Sigmoid colon (tissue), 7 donors: ENCODE results near the gene NRXN3. TPM values are rescaled to one million over a fixed set of nuclear protein-coding genes. Genes with fewer than 3 reads are reported as not detected.

ENCODE experiments used
- DNase-seq: peaks from one replicate; pipeline ENCODE4 v3.0.0-alpha.2; 2019
- H3K27ac ChIP-seq, 4 donors: fragments of 200-600 bp; sonication (generic); one replicate each; pipeline ENCODE4 v1.5.1; 2016 to 2019; ENCODE audit warnings: mild to moderate bottlenecking in 1 of 4
- H3K27me3 ChIP-seq, 3 donors: fragments of 200-600 bp; sonication (generic); one replicate each; pipeline ENCODE4 v1.5.1; 2019; ENCODE audit warnings: mild to moderate bottlenecking in 1 of 3
- H3K36me3 ChIP-seq, 4 donors: fragments of 200-600 bp; sonication (generic); one replicate each; pipeline ENCODE4 v1.5.1; 2016 to 2019
- H3K4me1 ChIP-seq, 4 donors: fragments of 200-600 bp; sonication (generic); one replicate each; pipeline ENCODE4 v1.5.1; 2017 to 2019
- H3K4me3 ChIP-seq, 4 donors: fragments of 200-600 bp; sonication (generic); one replicate each; pipeline ENCODE4 v1.5.1; 2017 to 2019; ENCODE audit warnings: mild to moderate bottlenecking in 2 of 4, moderate library complexity in 1 of 4
- H3K9me3 ChIP-seq, 4 donors: fragments of 200-600 bp in 3 of 4; sonication (generic) in 3 of 4; one replicate each; pipeline versions ENCODE4 v1.5.1 to v1.6.1; 2013 to 2019
- CTCF ChIP-seq, 4 experiments: fragments of 450-650 bp in 3 of 4; fragments of 200-600 bp in 1 of 4; IDR thresholded peaks; one replicate each; pipeline ENCODE4 v1.5.1; 2016 to 2019; ENCODE audit warnings: antibody characterized with exemption in 4 of 4, mild to moderate bottlenecking in 3 of 4, moderate library complexity in 2 of 4
- EP300 ChIP-seq, 4 donors: sonication (generic); formaldehyde crosslinking; IDR thresholded peaks; one replicate each; pipeline ENCODE4 v1.6.1; 2017; ENCODE audit warnings: antibody characterized with exemption in 4 of 4
- POLR2A ChIP-seq, 2 donors: fragments of 450-650 bp; IDR thresholded peaks; one replicate each; pipeline ENCODE4 v1.6.1; 2016; ENCODE audit warnings: antibody characterized with exemption in 2 of 2, mild to moderate bottlenecking in 2 of 2, moderate library complexity in 2 of 2
- POLR2AphosphoS5 ChIP-seq, 4 donors: sonication (generic); formaldehyde crosslinking; IDR thresholded peaks; one replicate each; pipeline ENCODE4 v1.6.1; 2017; ENCODE audit warnings: antibody characterized with exemption in 4 of 4
- WGBS, 2 donors: extraction: QIAGEN DNeasy Blood & Tissue Kit; methylation state at CpG; one replicate each; pipeline ENCODE4 v1.1.7; 2013; 5-methylcytosine and 5-hydroxymethylcytosine counted together
- intact Hi-C: fragments of 100-400 bp; cut with DNase I; formaldehyde crosslinking; loops from one replicate; pipeline ENCODE4 v1.15.1; 2023
- polyA plus RNA-seq, 3 donors: library from polyadenylated mRNA; stranded (reverse); fragments of 200-250 nt; gene quantifications; one replicate each; pipeline ENCODE4 v1.2.3, GENCODE V29; 2013
- total RNA-seq, 4 donors: library from RNA; depleted of rRNA; stranded (reverse); fragments of >200 nt; gene quantifications; one replicate each; pipeline ENCODE4 v1.1.0, GENCODE V29; 2016
- donor health status: healthy with polysubstance abuse.
- donor health status: Bipolar disorder and iron deficiency.
- donor health status: healthy.

The NRXN3 gene
- total and polyA plus RNA-seq, 7 donors = 0.23 to 46.3 (median 23.2) TPM

DNA sequence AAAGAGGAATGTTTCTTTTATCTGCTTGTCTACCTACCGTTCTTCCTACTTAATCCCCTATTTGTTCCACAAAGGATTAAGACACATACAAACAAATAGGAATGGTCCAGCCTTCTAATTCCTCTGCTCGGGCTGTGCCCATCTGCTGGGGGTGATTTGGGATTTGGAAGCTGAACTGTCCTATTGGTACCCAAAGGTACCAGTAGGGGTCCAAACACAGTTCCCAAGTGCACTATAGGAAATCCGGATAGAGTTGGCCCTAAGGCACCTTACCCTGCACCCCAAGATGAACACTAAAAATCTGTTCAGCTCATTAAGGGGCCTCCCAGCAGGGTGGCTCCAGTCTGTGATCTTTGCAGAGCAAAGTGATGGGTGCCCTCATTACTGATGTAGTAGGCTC is 566.9 kb downstream of the NRXN3 start:
- H3K9me3 ChIP-seq = no peaks in the 10 kb centered on the region
- WGBS, 2 donors = 58 to 59% methylated on average over 3 of the region's 3 CpGs
- no peak overlapping the region for H3K4me3 ChIP-seq
- no peaks in the 10 kb centered on the region for H3K4me1 ChIP-seq
- H3K36me3 ChIP-seq = no peaks in the 10 kb centered on the region
- no peak for TF ChIP-seq POLR2AphosphoS5 (IDR thresholded peaks at IDR 0.05)
- TF ChIP-seq EP300 (IDR thresholded peaks at IDR 0.05) = no peak
- no peak for TF ChIP-seq POLR2A (IDR thresholded peaks at IDR 0.05)
- no peak for TF ChIP-seq CTCF (IDR thresholded peaks at IDR 0.05)
- H3K27ac ChIP-seq = no peak overlapping the region
- DNase-seq = no peak
- intact Hi-C loops = no loop called here
- H3K27me3 ChIP-seq = no peaks in the 10 kb centered on the region

- Histone ChIP-seq H3K27ac (no peak overlapping the region), H3K27me3 (no peaks in the 10 kb centered on the region), H3K4me3 (no peak overlapping the region), H3K4me1 (no peaks in the 10 kb centered on the region), H3K9me3 (no peaks in the 10 kb centered on the region), H3K36me3 (no peaks in the 10 kb centered on the region)
- intact Hi-C loops = no loop called here
- no peak for TF ChIP-seq POLR2AphosphoS5 (IDR thresholded peaks at IDR 0.05)
- TF ChIP-seq POLR2A (IDR thresholded peaks at IDR 0.05) = no peak
- no peak for TF ChIP-seq CTCF (IDR thresholded peaks at IDR 0.05)
- no peak for DNase-seq
- WGBS, 2 donors = 74 to 78% methylated on average over 6 of the region's 6 CpGs
Observed at GRCh38 chr14:78737601-78738000, 567.4 kb downstream of the NRXN3 start.

GRCh38 chr14:78746086-78746595 is 576.0 kb downstream of the NRXN3 start:
- no peak for DNase-seq
- Histone ChIP-seq H3K36me3 (no peaks in the 10 kb centered on the region), H3K27me3 (no peaks in the 10 kb centered on the region), H3K4me1 (no peaks in the 10 kb centered on the region), H3K4me3 (no peak overlapping the region), H3K9me3 (no peaks in the 10 kb centered on the region), H3K27ac (no peak overlapping the region)
- intact Hi-C loops = no loop called here
- TF ChIP-seq POLR2AphosphoS5 (IDR thresholded peaks at IDR 0.05) = no peak
- no peak for TF ChIP-seq EP300 (IDR thresholded peaks at IDR 0.05)
- no peak for TF ChIP-seq CTCF (IDR thresholded peaks at IDR 0.05)
- TF ChIP-seq POLR2A (IDR thresholded peaks at IDR 0.05) = no peak
- WGBS, 2 donors = 65 to 68% methylated on average over 3 of the region's 3 CpGs

DNA sequence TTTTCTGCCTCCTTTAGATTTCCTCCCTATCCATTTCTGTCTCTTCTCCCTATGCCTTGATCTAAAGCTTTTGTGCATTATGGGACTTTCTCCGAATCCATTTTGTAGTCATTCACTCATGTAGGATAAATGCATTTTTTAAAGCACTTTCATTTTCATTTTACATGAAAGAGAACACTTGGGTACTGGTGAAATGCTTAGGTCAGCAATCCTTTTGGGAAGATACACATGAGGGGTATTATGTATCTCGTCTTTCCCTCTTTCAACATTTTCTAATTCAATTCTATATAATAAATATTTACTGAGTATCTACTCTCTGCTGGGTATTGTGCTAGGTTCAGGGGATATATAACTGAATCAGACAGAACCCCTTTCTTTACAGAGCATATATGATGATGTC is 577.6 kb downstream of the NRXN3 start:
- Histone ChIP-seq H3K4me3 (no peak overlapping the region), H3K27me3 (no peaks in the 10 kb centered on the region), H3K9me3 (no peaks in the 10 kb centered on the region), H3K4me1 (no peaks in the 10 kb centered on the region), H3K27ac (no peak overlapping the region), H3K36me3 (no peaks in the 10 kb centered on the region)
- no peak for DNase-seq
- WGBS, 2 donors = 86 to 90% methylated on average over 2 of the region's 2 CpGs
- TF ChIP-seq EP300 (IDR thresholded peaks at IDR 0.05) = no peak
- no peak for TF ChIP-seq POLR2A (IDR thresholded peaks at IDR 0.05)
- TF ChIP-seq POLR2AphosphoS5 (IDR thresholded peaks at IDR 0.05) = no peak
- TF ChIP-seq CTCF (IDR thresholded peaks at IDR 0.05) = no peak
- intact Hi-C loops = no loop called here

GRCh38 chr14:78752518-78753188 is 582.5 kb downstream of the NRXN3 start:
- H3K4me1 ChIP-seq = no peaks in the 10 kb centered on the region
- intact Hi-C loops = no loop called here
- H3K36me3 ChIP-seq = no peaks in the 10 kb centered on the region
- H3K9me3 ChIP-seq = no peaks in the 10 kb centered on the region
- no peaks in the 10 kb centered on the region for H3K27me3 ChIP-seq
- DNase-seq = no peak
- 28 to 59% methylated on average over 5 of the region's 5 CpGs for WGBS, 2 donors
- TF ChIP-seq CTCF (IDR thresholded peaks at IDR 0.05) (no peak), POLR2A (IDR thresholded peaks at IDR 0.05) (no peak), POLR2AphosphoS5 (IDR thresholded peaks at IDR 0.05) (no peak), EP300 (IDR thresholded peaks at IDR 0.05) (no peak)
- no peak overlapping the region for H3K27ac ChIP-seq
- H3K4me3 ChIP-seq = no peak overlapping the region
